ENCODE results near the gene FSTL4.

The FSTL4 gene

DNA sequence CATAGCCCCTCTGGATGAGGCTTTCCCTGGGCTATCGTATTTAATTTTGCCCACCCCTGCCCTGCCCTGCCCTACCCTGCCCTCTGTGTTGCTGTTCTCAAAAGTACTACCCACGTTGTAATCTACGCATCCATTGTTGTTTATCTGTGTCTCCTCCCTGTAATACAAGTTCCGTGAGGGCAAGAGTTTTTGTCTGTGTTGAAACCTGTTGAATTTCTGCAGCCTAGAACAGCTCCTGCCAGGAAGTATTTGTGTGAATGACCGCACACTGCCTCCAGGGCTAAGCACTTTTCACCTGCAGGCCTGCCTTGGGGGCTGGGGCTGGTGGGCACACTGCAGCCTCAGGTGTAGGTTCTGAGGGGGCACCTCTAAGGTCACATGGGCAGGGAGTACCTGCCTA lies 315.7 kb downstream of the FSTL4 start:
- no peaks in the 10 kb centered on the region for H3K27me3 ChIP-seq (replicated peaks; ENCODE audit: insufficient read depth, low read length)
- H3K4me3 ChIP-seq (ENCODE audit: low read length): no peak overlapping the region
- H4K20me1 ChIP-seq (ENCODE audit: insufficient read depth, low read length): no peaks in the 10 kb centered on the region
- H3K9me3 ChIP-seq (replicated peaks; ENCODE audit: insufficient read depth, low read length): no peaks in the 10 kb centered on the region
- H3K9ac ChIP-seq (ENCODE audit: low read length): no peak overlapping the region
- H3K36me3 ChIP-seq (replicated peaks; ENCODE audit: insufficient read depth, low read length): no peaks in the 10 kb centered on the region
- H3K4me2 ChIP-seq (ENCODE audit: low read depth, low read length): no peak overlapping the region
- H2AFZ ChIP-seq (ENCODE audit: low read length): no peak overlapping the region
- no peak overlapping the region for H3K27ac ChIP-seq (ENCODE audit: low read length)
- H3F3A ChIP-seq (ENCODE audit: insufficient read depth, low read length): no peaks in the 10 kb centered on the region
- TF ChIP-seq EZH2 (optimal IDR thresholded peaks at IDR 0.05; ENCODE audit: low read depth, low read length) (no peak), EZH2phosphoT487 (IDR thresholded peaks at IDR 0.05; ENCODE audit: low read length) (no peak)
- TF ChIP-seq, protein P1, sequence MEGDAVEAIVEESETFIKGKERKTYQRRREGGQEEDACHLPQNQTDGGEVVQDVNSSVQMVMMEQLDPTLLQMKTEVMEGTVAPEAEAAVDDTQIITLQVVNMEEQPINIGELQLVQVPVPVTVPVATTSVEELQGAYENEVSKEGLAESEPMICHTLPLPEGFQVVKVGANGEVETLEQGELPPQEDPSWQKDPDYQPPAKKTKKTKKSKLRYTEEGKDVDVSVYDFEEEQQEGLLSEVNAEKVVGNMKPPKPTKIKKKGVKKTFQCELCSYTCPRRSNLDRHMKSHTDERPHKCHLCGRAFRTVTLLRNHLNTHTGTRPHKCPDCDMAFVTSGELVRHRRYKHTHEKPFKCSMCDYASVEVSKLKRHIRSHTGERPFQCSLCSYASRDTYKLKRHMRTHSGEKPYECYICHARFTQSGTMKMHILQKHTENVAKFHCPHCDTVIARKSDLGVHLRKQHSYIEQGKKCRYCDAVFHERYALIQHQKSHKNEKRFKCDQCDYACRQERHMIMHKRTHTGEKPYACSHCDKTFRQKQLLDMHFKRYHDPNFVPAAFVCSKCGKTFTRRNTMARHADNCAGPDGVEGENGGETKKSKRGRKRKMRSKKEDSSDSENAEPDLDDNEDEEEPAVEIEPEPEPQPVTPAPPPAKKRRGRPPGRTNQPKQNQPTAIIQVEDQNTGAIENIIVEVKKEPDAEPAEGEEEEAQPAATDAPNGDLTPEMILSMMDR (IDR thresholded peaks at IDR 0.05; ENCODE audit: low read length): no peak
- no peaks in the 10 kb centered on the region for H3K9me2 ChIP-seq (replicated peaks; ENCODE audit: insufficient read depth, low read length)
- H3K4me1 ChIP-seq (ENCODE audit: low read length): no peaks in the 10 kb centered on the region
- no peak for DNase-seq
- H3K79me2 ChIP-seq (ENCODE audit: low read length): no peaks in the 10 kb centered on the region

- Histone ChIP-seq H3K9ac (ENCODE audit: low read length) (no peak overlapping the region), H3K4me3 (ENCODE audit: low read length) (no peak overlapping the region), H3F3A (ENCODE audit: insufficient read depth, low read length) (no peaks in the 10 kb centered on the region), H4K20me1 (ENCODE audit: insufficient read depth, low read length) (no peaks in the 10 kb centered on the region), H3K27ac (ENCODE audit: low read length) (no peak overlapping the region), H3K27me3 (replicated peaks; ENCODE audit: insufficient read depth, low read length) (no peaks in the 10 kb centered on the region), H3K9me3 (replicated peaks; ENCODE audit: insufficient read depth, low read length) (no peaks in the 10 kb centered on the region), H3K4me1 (ENCODE audit: low read length) (no peaks in the 10 kb centered on the region), H3K79me2 (ENCODE audit: low read length) (no peaks in the 10 kb centered on the region), H3K4me2 (ENCODE audit: low read depth, low read length) (no peak overlapping the region), H3K36me3 (replicated peaks; ENCODE audit: insufficient read depth, low read length) (no peaks in the 10 kb centered on the region), H2AFZ (ENCODE audit: low read length) (no peak overlapping the region), H3K9me2 (replicated peaks; ENCODE audit: insufficient read depth, low read length) (no peaks in the 10 kb centered on the region)
- DNase-seq: no peak
- TF ChIP-seq, protein P1 (IDR thresholded peaks at IDR 0.05; ENCODE audit: low read length): no peak
- TF ChIP-seq EZH2 (optimal IDR thresholded peaks at IDR 0.05; ENCODE audit: low read depth, low read length) (no peak), EZH2phosphoT487 (IDR thresholded peaks at IDR 0.05; ENCODE audit: low read length) (no peak)
Observed at GRCh38 chr5:133295520-133295919, 316.8 kb downstream of the FSTL4 start.

DNA sequence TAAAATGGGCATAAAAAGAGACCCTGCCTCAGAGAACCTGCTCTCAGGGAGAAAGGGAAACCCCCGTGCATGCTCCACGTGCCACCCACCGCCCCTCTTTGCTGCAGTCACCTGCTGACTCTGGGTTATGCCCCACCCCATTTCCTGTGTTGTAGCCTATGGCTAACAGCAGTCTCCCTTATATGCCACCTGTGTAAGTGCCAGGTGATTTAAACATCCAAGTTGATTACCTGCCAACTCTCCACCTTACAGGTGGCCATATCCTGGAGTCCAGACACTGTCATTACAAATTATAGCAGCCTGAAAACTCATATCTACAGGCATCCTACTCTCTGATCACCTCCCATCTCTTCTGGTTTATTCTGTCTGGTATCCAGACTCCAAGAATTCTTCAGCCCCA lies 318.0 kb downstream of the FSTL4 start:
- Histone ChIP-seq H3K9ac (ENCODE audit: low read length) (no peak overlapping the region), H3K27me3 (replicated peaks; ENCODE audit: insufficient read depth, low read length) (no peaks in the 10 kb centered on the region), H3K36me3 (replicated peaks; ENCODE audit: insufficient read depth, low read length) (no peaks in the 10 kb centered on the region), H4K20me1 (ENCODE audit: insufficient read depth, low read length) (no peaks in the 10 kb centered on the region), H3K9me2 (replicated peaks; ENCODE audit: insufficient read depth, low read length) (no peaks in the 10 kb centered on the region), H3K27ac (ENCODE audit: low read length) (no peak overlapping the region), H2AFZ (ENCODE audit: low read length) (no peak overlapping the region), H3K4me2 (ENCODE audit: low read depth, low read length) (no peak overlapping the region), H3K4me3 (ENCODE audit: low read length) (no peak overlapping the region), H3K4me1 (ENCODE audit: low read length) (no peaks in the 10 kb centered on the region), H3K9me3 (replicated peaks; ENCODE audit: insufficient read depth, low read length) (no peaks in the 10 kb centered on the region), H3F3A (ENCODE audit: insufficient read depth, low read length) (no peaks in the 10 kb centered on the region), H3K79me2 (ENCODE audit: low read length) (no peaks in the 10 kb centered on the region)
- TF ChIP-seq EZH2phosphoT487 (IDR thresholded peaks at IDR 0.05; ENCODE audit: low read length) (no peak), EZH2 (optimal IDR thresholded peaks at IDR 0.05; ENCODE audit: low read depth, low read length) (no peak)
- TF ChIP-seq, protein P1 (IDR thresholded peaks at IDR 0.05; ENCODE audit: low read length): no peak
- no peak for DNase-seq
